NCI-H446 treated with DMSO at 0.1 percent for 48 hours (cell line): ENCODE results near the gene TTC21A.
A peak's percentile ranks its signal among the peaks of the same experiment; 100 is the strongest.

Experiments
- DNase-seq: peaks from one replicate; lab custom pipeline; 2025; lab: John Stamatoyannopoulos, UW

The TTC21A gene

DNA sequence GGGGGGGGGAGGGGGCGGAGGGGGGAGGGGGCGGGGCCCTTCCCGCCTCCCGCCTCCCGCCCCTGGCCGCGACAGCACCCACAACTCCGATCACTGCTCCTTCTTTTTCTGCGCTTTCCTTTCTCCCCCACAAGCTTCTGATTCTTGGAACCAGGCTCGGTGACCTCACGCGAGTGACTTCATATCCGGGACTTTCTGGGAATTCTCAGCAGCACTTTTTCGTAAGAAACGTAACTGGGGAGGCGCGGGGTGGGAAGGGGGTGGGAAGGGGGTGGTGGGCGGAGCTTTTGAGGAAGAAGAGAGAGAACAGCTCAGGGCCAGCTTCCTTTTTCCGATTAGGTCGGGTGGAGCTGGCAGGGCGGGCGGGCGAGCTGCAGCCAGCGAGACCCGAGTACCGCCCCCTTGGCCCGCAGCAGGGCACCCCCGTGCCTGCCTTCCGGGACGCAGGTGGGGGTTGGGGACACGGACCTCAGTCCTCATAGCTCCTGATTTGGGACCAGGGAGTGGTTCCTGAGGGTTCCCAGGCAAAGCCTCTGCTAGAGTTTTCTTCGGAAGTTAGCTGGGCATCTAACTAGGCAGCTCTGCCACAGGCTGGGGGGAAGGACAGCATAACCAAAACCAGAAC, 70.3 kb downstream of the TTC21A start:
- DNase-seq, result peak; percentile 32

DNA sequence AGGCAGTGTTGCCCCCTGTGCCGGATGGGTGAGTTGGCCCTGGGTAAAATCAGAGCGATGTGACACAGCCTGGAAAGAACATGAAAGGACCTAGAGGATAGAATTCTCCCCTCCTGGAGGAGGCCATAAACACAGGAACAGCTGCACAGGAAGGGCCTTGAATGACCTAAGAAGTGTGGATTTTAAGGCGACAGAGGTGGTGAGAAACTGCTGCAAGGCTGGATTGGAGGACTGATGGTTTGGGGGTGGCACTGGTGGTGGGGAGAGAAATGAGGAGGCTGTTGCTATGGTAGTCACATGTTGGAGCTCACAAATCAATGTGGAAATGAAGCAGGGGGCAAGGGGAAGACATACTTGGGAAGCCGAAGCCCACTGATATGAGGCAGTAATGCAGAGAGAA, 71.1 kb downstream of the TTC21A start:
- no peak for DNase-seq

DNA sequence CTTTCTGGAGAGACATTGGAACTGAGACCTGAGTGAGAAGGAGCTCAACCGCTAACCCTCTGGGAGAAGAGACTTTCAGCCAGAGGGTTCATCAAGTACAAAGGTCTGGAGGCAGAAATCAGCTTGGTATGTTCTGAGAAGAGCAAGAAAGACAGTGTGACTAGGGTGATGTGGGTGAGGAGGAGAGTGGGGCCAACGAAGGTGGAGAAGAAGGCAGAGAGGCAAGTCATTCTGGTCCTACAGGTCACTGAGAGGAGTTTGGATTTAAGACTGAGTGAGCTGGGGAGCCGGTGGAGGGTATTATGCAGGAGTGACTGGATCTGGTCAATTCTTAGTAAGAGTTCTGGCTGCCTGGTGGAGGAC, 72.7 kb downstream of the TTC21A start:
- no peak for DNase-seq

DNA sequence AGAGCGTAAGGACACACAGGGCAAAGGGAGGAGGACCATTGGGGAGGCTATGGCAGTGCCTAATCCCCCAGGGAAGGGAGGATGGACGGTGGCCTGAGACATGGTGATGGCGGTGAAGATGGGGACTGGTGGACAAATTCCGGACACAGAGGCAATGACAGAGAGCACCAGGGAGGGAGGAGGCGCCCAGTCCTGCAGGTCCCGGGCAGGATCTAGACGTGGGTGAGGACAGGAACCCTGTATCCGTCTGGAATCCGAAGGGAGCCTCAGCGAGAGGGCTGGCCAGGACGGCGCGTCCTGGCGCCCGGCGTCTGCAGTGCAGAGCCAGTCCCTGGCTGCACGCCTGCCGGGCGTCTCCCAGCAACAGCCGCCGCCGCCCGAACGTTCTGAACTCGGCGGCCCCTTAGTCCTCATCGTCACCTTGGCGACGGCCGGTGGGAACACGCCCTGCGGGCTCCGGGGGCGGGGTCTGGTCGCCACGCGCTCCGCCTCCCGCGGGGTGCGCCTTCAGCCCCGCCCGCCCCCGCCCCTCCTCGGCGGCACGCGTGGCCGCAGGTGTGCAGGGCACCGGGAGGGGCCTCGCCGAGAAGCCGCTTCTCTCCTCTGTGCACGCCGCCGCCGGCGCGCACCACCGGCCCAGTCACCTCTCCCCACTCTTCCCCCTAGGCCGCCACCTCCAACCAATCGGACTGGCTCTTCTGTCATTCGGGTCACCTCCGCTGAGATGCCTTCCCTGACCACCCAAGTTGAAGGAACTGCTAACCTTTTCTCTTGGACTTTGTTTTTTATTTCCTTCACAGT, 73.3 kb downstream of the TTC21A start:
- peak; percentile 44 for DNase-seq

DNA sequence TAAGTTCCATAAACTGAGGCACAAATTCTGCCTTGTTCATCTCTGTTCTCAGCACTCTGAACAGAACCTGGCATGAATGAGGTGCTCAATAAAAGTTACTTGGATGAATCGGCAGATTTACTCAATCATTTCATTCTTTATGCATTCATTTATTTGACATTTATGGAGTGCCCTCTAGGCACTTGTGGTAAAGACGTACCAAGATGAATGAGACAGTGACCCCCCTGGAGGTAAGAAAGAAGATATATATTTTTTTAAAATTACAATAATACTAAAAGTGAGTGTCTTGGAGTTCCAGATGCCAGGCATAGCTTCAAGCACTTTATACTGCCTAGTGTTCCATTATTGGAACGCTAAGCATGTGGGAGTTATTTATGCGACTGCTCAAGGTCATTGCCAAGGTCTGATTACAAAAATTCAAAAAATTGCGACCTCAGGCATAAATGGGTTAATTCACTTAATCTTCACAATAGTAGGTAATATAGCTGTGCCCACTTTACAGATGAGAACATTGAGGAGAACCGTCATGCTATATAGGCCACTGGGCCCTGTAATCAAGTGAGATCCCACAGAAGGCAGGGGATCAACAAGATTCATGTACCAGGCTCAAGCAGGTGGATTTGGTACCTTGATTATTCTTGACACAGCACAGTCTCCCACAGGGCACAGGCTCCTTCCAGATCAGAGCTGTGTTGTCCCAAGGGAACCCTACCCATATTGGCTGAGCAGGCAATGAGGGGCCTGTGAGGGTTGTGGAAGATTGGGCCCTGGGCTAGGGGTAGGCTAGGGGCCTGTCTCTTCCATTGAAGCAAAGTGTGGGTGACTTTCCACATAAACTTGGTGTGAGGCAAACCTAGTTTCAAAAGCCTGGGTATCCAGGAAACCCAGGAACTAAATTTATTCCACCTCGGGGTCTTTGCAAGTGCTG, 74.2 kb downstream of the TTC21A start:
- DNase-seq, result no peak

- no peak for DNase-seq
These were observed 76.0 kb downstream of the TTC21A start for GRCh38 chr3:39183211-39184080.

- DNase-seq, result no peak
These were observed 76.8 kb downstream of the TTC21A start for GRCh38 chr3:39184081-39184967.

GRCh38 chr3:39184968-39185285, 77.4 kb downstream of the TTC21A start:
- no peak for DNase-seq

DNA sequence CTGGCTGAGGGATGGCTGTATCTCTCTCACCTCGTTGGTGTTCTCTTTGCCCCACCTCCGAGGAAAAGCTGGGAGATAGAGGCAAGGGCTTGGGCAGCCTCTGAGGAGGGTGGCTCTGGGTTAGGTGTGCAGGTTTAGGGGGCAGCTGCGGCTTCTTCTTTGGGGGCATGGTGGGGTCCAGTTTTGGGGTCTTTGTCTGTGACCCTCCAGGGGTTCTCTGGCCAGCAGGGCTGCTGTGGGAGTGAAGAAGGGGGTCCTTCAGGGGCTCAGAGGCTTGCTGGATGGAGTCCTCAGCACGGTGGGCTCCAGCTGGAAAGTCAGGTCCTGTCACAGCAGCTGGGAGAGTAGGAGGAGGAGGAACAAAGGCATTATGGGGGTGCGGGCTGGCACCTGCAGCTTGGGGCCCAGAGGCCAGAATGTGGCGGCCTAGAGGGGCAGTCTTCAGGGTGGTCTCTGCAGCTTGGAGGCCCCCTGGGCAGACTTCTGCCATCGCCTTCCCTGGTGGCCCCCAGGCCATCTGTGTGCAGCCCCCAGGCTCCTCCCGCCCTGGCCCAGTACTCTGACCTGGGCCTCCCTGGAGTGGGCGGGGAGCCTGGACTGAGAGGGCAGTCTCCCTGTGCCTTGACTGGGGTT, 78.0 kb downstream of the TTC21A start:
- no peak for DNase-seq

- no peak for DNase-seq
These were observed 78.6 kb downstream of the TTC21A start for GRCh38 chr3:39185959-39186691.

DNA sequence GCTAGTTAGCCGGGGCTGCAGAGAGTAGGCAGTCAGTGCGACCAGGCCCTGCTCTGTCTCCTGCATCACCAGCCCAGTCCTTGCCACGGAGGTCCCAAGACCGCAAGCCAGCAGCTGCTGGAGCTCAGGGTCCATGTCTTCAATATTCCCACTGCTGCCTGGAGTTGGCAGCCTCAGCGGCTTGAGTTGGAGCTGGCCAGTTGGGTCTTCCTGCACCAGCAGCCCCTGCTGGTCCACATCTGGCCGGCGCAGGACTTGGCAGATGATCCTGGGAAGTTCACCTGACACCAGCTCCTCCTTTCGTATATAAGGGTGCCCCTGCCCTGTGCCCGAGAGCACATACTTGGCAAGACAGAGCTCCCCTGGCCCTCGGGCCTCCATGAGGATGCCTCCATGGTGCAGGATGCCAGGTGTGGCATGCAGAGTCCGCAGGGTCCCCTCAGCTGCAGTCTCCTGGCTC, 79.2 kb downstream of the TTC21A start:
- DNase-seq, result no peak

GRCh38 chr3:39187372-39188155, 80.1 kb downstream of the TTC21A start:
- no peak for DNase-seq
